Coronary artery (tissue), 2 donors: ENCODE results near the gene LYRM2.

Experiments
- DNase-seq: peaks from one replicate; pipeline ENCODE4 v3.0.0-alpha.2; 2017; ENCODE audit warnings: low spot score
- H3K27ac ChIP-seq, 2 donors: fragments of 200-600 bp; sonication (generic); one replicate each; pipeline ENCODE4 v1.5.1; 2016 to 2019
- H3K4me3 ChIP-seq: fragments of 200-600 bp; sonication (generic); 2 replicates; pipeline ENCODE4 v1.5.1; 2016; ENCODE audit warnings: mild to moderate bottlenecking, moderate library complexity
- TF ChIP-seq, protein P1 (sequence below): fragments of 200-600 bp; sonication (generic); IDR thresholded peaks from one replicate; pipeline ENCODE4 v1.5.1; 2019; ENCODE audit warnings: antibody characterized with exemption

The LYRM2 gene

DNA sequence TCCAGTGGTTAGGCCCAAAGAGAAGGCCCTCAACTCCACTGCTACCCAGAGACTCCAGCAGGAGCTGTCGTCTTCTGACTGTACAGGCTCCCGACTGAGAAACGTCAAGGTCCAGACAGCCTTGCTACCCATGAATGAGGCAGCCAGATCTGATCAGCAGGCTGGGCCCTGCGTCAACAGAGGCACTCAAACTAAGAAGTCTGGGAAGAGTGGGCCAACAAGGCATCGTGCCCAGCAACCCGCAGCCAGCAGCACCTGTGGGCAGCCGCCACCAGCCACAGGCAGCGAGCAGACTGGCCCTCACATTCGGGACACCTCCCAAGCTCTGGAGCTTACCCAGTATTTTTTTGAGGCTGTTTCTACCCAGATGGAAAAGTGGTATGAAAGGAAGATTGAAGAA lies 8.1 kb downstream of the LYRM2 start:
- no peak overlapping the region for H3K4me3 ChIP-seq
- H3K27ac ChIP-seq = no peak overlapping the region
- TF ChIP-seq, protein P1, sequence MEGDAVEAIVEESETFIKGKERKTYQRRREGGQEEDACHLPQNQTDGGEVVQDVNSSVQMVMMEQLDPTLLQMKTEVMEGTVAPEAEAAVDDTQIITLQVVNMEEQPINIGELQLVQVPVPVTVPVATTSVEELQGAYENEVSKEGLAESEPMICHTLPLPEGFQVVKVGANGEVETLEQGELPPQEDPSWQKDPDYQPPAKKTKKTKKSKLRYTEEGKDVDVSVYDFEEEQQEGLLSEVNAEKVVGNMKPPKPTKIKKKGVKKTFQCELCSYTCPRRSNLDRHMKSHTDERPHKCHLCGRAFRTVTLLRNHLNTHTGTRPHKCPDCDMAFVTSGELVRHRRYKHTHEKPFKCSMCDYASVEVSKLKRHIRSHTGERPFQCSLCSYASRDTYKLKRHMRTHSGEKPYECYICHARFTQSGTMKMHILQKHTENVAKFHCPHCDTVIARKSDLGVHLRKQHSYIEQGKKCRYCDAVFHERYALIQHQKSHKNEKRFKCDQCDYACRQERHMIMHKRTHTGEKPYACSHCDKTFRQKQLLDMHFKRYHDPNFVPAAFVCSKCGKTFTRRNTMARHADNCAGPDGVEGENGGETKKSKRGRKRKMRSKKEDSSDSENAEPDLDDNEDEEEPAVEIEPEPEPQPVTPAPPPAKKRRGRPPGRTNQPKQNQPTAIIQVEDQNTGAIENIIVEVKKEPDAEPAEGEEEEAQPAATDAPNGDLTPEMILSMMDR = no peak
- no peak for DNase-seq

DNA sequence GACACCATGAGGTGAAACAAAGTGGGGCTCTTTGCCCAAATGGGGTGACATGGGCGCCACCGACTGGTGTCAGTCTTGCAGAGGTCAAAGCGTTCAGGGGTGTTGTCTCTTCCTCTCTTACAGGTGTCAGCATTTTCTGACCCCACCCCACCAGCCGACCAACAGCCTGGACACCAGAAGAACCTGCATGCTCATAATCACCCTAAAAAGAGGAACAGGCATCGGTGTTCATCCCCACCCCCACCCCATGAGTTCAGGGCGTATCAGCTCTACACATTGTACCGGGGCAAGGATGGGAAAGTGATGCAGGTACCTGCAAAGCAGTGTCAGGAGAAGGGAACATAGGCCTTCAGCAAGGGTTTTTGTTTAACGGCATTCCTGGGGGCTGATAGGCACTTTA lies 14.8 kb downstream of the LYRM2 start:
- no peak overlapping the region for H3K27ac ChIP-seq
- TF ChIP-seq, protein P1 = no peak
- DNase-seq = no peak
- H3K4me3 ChIP-seq = no peak overlapping the region

GRCh38 chr6:89619567-89619966 lies 19.0 kb downstream of the LYRM2 start:
- TF ChIP-seq, protein P1 = no peak
- DNase-seq = no peak
- Histone ChIP-seq H3K27ac (no peak overlapping the region), H3K4me3 (no peak overlapping the region)

GRCh38 chr6:89618026-89618425 lies 20.5 kb downstream of the LYRM2 start:
- no peak for DNase-seq
- Histone ChIP-seq H3K27ac (no peak overlapping the region), H3K4me3 (no peak overlapping the region)
- TF ChIP-seq, protein P1 = no peak

DNA sequence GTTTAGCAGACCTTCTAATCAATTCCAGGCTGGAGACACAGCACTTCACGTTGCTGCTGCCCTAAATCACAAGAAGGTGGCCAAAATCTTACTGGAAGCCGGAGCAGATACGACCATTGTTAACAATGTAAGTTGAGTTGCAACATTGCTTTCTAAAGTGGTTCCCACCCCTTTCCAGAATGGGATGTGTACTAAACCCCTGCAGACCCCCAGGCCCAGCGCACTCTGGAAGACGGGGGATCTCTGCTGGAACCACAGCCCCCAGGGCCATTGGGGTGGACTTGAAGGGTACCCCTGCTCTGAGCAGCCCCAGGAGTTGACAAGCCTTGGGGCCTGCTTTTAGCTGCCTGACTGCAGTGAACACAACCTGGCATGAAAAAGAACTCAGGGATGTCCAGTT lies 22.0 kb downstream of the LYRM2 start:
- no peak for DNase-seq

DNA sequence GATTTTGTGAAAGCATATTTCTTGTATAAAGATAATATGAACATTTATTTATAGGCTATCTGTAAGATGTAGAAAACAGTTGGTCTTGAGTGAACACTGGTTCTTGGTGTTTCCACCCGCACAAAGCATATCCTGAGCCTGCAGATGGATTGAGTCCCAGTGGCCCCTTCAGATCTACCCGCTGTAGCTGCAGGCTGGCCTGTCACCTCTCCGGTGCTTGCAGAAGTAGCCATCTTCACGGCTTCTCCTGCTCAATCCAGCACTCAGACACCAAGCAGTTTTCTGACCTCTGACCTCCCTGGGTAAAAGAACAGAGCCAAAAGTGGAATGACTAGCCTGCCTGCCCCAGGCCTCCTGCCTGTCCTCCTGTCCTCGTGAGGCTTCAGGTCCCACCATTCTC lies 22.7 kb downstream of the LYRM2 start:
- no peak overlapping the region for H3K27ac ChIP-seq
- TF ChIP-seq, protein P1 = no peak
- H3K4me3 ChIP-seq = no peak overlapping the region
- no peak for DNase-seq

More for the DNA sequence above, 22.0 kb downstream of the LYRM2 start:
- Histone ChIP-seq H3K27ac (no peak overlapping the region), H3K4me3 (no peak overlapping the region)
- TF ChIP-seq, protein P1 = no peak

- DNase-seq = no peak
Observed at GRCh38 chr6:89613790-89614189, 24.8 kb downstream of the LYRM2 start.

More at GRCh38 chr6:89613790-89614189, 24.8 kb downstream of the LYRM2 start:
- TF ChIP-seq, protein P1 = no peak
- Histone ChIP-seq H3K27ac (no peak overlapping the region), H3K4me3 (no peak overlapping the region)
